IPS-18a (cell line): ENCODE results near the gene COL3A1.

ENCODE experiments used
- H3K27ac ChIP-seq: one replicate; pipeline ENCODE4 v1.5.1; 2013; ENCODE audit warnings: low read length
- H3K27me3 ChIP-seq: one replicate; pipeline ENCODE4 v1.6.1; 2013; ENCODE audit warnings: mild to moderate bottlenecking, low read length; ENCODE audit not compliant: control insufficient read depth, insufficient read depth
- H3K36me3 ChIP-seq: one replicate; pipeline ENCODE4 v1.6.1; 2013; ENCODE audit warnings: low read depth, low read length; ENCODE audit not compliant: control insufficient read depth
- H3K4me1 ChIP-seq: one replicate; pipeline ENCODE4 v1.6.1; 2013; ENCODE audit warnings: low read depth, low read length; ENCODE audit not compliant: control insufficient read depth
- H3K4me3 ChIP-seq: one replicate; pipeline ENCODE4 v1.5.1; 2013; ENCODE audit warnings: low read length
- H3K9ac ChIP-seq: one replicate; pipeline ENCODE4 v1.6.1; 2013; ENCODE audit warnings: mild to moderate bottlenecking, low read length, moderate library complexity
- H3K9me3 ChIP-seq: one replicate; pipeline ENCODE4 v1.6.1; 2013; ENCODE audit warnings: low read depth, low read length; ENCODE audit not compliant: control insufficient read depth

The COL3A1 gene

DNA sequence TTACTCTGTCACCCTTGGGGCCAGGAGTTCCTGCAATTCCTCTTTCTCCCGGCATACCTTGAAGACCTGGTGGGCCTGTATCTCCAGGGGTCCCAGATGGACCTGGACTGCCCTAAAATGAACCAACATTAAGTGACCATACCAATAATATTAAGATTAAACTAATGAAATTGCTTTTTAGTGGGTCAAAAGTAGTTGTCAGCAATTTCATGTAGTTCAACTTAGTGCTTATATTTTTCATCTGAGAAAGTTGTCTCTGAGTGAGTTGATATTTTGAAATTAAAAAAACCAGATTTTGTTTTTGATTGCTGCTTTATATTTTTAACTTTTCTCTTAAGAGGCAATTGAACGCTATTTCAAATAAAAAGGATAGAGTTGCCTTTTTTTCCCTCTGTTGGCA lies 83.1 kb downstream of the COL3A1 start:
- H3K27ac ChIP-seq = no peak overlapping the region
- H3K27me3 ChIP-seq = no peaks in the 10 kb centered on the region
- H3K36me3 ChIP-seq = no peaks in the 10 kb centered on the region
- no peak overlapping the region for H3K4me3 ChIP-seq
- H3K9me3 ChIP-seq = no peaks in the 10 kb centered on the region
- H3K9ac ChIP-seq = no peak overlapping the region
- H3K4me1 ChIP-seq = no peaks in the 10 kb centered on the region

DNA sequence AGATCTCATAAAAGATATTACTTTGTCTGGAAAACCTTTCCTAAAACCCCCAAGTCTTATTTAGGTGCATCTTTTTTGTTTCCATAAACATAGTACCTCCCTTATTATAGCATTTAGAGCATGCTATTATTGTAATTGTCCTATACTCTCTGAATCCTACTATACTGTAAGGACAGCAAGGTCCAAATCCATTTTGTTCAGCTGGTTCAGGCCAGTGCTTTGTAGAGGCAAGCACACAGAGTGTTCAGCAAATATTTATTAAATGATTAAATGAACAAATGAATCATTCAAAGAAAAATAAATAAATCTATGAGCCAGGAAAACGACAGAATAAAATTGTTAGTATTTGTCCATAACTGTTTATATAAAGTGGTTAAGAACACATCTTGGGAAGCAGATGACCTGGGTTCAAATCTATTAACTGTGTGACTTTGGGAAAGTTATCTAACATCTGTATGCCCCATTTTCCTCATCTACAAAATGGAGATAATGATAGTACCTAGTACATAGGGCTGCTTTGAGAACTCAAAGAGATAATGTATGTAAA lies 86.0 kb downstream of the COL3A1 start:
- Histone ChIP-seq H3K9me3 (no peaks in the 10 kb centered on the region), H3K27ac (no peak overlapping the region), H3K27me3 (no peaks in the 10 kb centered on the region), H3K4me1 (no peaks in the 10 kb centered on the region), H3K9ac (no peak overlapping the region), H3K4me3 (no peak overlapping the region), H3K36me3 (no peaks in the 10 kb centered on the region)
